Fibroblast of skin of left quadriceps (primary cell): ENCODE results near the gene LRP5.

Experiments
- DNase-seq, 2 experiments: peaks; one replicate each; pipeline ENCODE4 v3.0.0-alpha.2; 2013; ENCODE audit warnings: low read depth in 2 of 2

LRP5 gene

DNA sequence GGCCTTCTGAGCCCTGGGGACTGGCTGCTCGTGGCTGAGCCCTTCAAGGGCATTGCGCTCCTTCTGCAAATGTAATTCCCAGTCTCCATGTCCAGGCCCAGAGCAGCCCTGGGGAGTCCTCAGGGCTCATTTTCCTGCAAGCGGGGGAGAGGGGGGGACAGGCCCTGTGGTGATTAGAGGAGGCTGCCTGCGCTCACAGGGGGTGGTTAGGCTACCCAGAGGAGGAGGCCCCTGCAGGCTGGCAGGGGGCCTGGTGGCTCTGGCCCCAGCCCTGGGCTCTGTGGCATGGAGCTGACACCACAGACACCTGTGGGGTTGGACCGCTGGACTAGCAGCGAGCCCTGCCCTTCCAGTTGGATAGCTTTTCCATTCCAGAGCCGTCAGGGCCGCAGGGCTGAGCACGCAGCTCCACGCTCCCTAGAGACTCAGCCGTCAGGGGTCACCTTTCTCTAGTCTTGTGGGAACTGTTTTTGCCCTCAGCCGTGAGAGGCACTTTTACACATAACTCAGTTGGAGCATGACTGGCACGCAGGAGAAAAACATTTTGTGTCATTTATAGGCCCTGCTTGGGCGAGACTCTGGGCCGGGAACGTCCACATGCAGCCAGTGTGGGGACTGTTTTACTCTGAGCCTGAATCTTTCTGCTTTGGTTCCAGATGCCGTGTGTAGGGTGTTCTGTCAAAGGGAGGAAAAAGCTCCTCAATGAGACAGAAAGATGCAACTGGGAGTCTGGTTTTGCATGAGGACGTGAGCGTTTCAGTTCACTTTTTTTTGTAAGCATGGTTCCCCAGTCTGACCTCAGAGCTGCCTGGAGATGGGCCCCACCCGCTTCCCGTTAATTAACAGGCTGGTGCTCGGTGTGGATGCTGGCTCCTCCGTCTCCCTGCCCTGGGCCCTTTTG, 58.1 kb downstream of the LRP5 start:
- no peak for DNase-seq

DNA sequence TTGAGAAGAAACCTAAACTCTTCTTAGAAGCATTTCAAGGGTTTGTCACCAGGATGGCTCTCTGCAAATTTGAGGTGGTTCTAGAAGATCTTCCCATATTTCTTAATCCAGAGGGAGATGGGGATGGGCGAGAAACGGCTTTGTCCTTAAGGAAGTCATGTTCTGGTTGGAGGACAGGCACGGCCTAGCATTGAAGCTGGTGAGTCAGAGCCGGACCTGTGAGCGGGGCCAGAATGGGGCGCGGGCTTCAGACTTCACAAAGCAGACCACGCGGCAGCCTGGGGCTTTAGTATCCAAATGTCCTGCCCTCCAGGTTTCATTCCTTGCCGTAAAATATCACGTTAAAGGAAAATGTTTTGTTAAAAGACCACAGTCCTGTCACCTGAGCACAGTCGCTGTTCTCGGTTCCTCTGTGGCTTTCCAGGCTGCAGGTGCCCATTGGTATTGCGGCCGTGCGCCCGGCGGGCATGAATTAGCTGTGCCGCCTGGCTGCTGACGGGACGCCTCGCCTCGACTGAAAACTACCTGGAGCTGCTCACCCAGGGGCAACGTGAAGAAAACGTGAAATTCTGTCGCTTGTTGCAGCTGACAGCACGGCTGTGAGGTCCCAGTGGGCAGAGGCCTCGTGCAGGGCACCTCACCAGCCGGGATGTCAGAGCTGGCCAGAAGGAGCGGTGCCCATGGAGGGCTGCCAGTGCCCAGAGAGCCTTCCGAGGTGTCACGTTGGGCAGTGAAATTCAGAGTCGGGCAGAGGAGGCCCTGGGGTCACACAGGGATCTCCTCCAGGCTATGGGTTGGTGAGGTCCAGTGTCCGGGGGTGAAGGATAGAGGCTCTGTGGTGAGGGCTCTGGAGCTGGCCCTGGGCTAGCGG, 59.0 kb downstream of the LRP5 start:
- DNase-seq = no peak

DNA sequence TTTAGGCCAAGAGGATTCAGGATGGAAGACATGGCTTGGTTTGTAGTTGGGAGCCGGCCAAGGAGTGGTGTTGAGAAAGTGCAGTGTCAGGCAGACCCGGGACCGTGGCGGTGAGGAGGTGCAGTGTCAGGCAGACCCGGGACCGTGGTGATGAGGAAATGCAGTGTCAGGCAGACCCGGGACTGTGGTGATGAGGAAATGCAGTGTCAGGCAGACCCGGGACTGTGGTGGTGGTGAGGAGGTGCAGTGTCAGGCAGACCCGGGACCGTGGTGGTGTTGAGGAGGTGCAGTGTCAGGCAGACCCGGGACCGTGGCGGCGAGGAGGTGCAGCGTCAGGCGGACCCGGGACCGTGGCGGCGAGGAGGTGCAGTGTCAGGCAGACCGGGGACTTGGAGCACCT, 59.7 kb downstream of the LRP5 start:
- DNase-seq = no peak

DNA sequence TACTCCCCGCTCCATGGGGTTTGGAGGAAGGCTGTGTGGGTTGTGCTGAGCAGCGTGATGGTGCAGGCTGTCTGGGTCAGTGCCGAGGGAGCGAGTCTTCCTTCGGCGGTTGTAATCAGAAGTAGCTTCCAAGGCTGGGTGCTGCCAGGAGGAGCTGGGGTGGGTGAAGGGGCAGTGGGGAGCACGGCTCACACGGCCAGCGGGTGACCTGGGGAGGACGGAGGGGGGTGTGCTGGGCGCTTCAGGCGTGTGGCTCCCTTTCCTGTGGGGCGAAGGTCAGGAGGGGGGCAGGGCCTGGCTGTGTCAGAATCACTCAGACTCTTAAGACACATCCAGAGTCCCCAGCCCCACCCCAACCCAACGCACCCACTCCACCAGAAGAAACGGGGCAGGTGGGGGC, 60.2 kb downstream of the LRP5 start:
- no peak for DNase-seq

DNA sequence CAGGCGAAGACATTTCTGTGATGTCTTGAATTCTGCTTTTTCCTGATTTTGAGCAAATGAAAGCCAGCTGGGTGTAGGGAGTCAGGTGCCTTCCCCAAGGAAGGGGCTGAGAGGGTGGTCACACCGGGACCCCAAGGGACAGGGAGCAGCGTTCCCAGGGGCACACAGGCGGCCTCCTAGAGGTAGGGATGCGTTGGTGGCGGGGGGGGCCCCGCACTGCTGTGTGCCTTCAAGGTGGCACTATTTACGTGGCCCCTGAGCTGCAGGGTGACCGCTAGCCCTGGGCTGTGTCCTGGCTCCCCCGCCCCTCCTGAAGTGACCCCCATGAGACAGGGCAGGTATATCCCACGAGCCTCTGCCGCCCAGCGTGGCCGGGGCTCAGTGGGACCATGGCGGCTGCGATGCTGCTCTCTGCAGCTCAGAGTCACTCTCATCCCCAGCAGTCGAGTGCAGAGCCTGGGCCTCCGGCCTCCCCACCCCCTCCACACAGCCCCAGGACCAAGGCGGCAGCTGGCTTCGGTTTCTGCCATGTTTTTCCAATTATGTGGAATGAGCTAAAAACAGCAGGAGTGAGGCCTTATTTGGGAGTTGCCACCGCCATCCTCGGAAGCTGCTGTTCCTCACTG, 60.9 kb downstream of the LRP5 start:
- DNase-seq = peak; percentile 85

DNA sequence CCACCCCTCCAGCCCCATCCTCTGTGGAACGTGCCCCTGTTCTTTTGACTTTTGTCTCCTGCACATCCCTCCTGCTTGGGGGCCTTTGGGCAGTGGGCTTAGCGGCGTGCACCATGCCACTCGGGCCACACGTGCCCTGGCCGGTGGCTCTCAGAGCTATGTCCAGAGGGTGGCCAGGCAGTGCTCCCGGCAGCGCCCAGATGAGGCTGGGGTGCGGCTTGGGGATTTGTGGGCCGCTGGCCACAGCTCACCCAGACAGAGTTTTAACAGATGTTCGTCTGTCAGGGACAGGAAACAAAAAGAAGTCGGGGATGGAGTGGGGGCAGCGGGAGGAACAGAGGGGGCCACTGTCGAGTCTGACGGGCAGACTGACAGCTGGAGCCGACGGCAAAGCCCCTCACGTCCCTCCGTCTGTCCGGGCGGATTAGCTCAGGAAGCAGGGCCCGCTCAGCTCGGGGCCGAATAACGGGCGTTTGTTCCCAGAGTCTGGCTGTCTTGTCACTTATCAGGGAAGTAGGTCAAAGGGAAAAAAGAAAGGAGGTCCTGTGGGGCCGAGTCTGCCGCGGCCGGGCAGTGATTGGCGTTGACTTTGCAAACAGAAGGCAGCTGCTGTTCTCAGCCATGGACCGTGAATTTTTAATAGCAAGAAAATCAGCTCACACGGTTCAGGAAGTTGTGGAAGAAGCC, 61.6 kb downstream of the LRP5 start:
- no peak for DNase-seq

DNA sequence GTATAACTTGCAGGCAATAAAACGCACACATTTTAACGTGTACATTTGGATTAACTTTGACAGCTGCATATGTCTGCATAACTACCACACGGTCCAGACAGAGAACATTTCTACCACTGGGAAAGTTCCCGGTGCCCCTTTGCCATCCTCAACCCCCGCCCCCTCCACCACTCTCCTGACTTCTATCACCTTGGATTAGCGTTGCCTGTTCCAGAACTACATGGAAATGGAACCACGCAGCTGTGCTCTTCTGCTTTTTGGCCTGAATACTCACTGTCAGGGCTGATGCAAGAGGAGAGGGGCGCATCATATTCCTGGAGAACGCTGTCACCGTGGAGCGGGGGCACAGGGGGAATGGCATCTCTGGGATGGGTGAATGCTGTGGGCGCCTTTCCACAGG, 62.1 kb downstream of the LRP5 start:
- DNase-seq = no peak

DNA sequence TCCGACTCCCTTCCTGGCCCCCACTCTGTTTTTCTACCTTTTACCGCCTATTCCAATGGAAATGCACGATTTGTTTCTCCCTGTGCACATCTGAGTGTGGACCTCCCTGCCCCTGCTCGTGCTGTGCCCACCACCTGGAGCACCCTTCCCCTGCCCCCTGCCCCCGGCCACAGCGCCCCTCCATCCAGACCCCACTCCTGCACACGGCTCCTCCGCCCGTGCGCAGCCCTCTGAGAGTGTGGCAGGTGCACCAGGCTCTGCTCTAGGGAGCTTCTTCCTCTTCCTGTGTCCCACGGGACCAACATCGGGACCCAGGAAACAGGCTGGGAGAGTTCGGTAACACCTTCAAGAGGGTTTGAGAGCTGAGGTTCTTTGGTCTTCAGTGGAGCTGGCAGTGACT, 62.9 kb downstream of the LRP5 start:
- no peak for DNase-seq

DNA sequence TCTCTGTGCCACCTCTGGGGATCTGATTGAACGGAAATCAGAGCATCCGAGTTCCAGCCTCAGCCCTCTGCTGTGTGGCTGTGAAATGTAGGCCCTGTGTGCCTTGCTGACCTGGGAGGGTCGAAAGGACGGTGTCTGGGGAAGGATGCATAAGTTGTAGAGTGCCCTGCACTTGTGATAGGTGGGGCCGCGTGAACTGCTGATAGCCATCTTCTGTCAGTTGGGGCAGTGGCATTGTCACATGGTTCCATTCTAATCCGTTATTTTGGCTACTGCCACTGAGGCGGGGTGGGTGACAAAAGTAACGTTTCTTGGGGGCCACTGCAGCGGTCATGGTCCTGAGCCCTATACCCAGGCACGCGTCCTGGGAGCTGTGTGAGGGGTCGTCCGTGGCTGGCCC, 63.4 kb downstream of the LRP5 start:
- no peak for DNase-seq

DNA sequence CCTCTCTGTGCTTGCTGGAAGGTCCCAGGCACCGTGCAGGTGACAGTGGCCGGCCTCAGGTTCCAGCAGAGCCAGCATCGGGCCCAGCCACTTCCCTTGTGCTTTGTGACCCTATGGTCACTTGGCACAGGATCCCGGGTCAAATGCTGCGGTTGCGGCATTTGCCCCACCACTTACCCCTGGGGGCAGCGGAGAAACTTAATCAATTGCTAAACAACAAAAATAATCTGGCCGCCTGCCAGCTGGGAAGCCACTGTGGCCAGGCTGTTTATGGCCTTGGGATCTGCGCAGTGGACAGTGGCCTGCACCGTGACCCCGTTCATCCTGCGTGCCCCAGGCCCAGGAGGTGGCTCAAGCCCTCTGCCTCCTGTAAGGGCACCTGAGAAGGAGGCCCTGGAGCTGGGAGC, 65.0 kb downstream of the LRP5 start:
- DNase-seq = no peak

DNA sequence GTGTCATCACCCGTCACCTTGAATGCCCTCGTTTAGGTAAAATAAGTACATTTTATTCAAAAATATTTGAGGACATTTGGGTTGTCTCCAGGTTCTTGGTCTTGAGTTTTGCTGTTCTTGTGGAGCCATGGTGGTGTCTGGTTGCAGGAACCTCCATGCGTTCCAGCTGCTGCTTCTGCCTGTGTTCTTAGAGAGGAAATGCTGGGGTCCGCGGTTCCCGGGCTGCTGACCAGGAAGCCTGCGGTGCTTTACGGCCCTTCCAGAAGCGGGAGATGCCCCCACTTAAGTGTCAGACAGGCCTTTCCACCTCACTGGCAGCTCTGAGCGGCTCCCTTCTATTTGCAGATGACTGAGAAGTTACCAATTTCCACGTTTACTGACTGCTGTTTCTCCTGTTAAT, 66.8 kb downstream of the LRP5 start:
- DNase-seq = no peak

DNA sequence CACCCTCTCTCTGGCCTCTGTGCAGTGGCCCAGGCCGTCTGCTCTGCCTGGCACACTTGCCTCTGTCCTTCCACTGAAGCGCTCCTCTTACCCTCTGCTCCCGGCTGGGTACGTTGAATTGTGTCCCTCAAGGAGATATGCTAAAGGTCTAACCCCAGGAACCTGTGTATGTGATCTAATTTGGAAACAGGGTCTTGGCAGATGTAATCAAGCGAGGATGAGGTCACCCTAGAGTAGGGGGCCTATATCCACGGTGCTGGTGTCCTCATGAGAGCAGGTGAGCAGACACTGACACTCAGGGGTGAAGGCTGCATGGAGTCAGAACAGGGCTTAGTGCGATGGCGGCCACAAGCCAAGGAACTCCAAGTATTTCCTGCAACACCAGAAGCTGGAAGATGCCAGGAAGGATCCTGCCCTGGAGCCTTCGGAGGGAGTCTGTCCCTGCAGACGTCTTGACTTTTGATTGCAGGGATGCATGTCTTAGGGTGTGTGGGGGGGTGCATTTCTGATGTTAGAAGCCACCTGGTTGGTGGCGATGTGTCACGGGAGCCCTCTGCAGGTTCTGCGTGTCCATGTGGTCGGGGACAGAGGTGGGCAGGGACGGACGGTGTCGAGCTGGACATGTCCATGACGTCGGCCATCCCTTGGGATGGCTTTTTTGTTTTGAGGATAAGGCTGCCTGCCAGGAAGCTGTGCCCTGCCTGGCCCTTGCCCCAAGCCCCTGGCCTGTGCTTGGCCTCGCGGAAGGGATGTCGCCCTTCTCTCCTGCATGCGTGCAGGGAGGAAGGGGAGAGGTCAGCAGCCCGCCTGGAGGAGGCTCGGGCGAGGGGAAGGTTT, 68.6 kb downstream of the LRP5 start:
- DNase-seq = no peak

DNA sequence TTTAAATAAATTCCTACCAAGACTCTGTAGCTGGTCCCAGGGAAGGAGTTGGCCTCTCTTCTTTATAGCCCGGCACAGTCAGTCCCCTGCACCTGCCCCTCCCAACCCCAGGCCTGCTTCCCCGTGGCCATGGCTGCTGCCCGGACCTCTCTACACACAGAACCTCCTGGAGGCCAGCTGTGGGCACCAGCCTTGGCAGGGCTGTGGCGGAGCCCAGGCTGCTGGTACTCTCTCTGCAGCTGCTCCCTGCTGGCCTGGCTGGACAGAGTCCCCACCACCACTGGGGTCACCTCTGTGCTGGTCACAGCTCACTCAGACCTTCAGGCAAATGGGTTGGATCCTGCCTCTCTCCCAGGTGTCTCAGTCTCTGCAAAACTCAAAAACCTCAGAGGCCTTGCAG, 69.3 kb downstream of the LRP5 start:
- no peak for DNase-seq

DNA sequence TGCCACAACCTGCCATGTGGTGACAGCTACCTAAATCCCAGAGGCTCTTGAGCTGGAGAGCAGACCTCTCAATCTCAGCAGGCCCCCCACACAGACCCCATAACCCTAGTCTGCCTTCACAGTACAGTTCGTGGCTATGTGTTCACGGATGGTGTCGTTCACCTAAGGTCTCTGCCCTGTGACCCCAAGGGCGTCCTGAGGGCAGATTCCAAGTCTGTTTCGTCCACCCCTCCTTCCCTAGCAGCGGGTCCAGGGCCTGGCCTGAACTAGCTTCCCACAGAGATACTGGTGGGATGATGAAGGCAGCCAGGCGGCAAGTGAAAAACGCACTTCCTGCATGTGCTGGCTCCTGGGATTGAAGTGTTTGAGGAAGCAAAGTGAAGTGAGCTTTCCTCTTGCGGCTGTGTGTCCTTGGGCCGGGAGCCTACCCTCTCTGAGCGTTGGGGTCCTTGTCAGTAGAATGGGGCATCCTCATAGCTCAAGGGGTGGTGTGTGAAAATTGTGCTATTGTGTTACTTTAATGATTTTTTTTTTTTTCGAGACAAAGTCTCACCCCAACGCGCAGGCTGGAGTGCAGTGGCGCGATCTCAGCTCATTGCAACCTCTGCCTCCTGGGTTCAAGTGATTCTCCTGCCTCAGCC, 70.1 kb downstream of the LRP5 start:
- DNase-seq = no peak

DNA sequence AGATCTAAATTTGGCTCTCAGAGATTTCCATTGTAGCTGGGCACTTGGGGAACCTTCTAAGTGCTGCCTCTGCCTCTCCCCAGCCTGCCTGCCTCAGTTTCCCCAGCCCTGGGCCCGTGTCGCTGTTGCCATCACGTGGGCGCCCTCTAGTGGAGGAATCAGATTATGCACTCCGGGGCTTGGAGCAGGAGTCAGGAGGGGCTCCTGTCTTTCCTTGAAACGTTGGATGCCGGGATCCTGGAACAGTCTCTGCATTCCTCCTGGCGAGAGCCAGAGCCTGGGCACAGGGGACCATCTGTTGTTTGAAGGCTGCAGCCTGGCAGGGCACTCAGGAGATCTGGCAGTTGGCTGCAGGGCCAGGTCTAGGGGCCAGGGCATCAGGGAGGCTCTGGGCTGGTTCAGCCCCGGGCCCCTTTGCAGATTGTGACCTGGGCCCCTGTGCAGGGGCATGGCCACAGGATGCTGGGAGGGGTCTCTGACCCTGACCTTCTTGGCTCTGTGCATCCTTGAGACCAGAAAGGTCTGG, 71.6 kb downstream of the LRP5 start:
- DNase-seq = no peak

DNA sequence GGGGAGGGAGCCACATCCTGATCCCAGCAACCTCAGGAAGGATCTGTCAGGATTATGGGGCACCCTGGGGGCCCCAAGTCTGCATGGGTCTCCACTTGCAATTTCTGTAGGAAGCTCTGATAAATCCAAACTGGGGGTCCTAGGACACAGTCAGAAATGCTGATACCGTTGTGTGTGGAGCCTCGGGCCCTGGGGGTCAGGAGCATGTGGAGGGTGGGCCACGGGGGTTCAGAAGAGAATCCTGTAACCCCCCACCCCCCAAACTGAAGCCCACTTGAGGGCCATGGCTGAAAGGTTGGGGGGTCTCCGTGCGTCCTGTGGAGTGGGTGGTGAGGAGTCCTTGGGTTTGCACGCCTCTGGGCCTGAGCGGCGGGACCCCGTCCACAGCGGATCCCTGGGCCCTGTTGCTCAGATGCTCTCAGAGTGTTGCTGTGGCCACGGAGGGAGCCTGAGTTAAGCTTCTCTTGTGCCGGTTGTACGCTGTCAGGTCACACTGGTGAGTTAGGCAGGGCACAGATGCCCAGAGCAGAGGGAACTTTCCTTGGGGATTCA, 72.2 kb downstream of the LRP5 start:
- no peak for DNase-seq

DNA sequence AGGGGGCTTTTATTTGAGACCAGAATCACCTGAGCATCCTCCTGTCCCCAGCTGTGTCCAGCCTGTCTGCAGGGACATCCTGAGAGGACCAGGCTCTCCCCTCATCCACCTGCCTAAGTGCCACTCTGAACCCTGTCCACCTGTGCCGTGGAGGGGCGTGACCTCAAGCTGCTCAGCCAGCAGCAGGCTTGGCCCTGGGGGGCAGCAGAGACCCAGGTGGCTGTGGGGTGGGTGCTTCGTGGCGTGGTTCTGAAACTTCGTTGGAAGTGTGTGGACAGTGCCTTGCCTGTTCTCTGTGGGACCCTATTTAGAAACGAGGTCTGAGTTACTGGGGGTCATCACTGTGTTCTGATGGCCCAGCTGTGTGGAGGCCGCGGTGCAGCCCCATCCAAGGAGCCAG, 72.7 kb downstream of the LRP5 start:
- no peak for DNase-seq

DNA sequence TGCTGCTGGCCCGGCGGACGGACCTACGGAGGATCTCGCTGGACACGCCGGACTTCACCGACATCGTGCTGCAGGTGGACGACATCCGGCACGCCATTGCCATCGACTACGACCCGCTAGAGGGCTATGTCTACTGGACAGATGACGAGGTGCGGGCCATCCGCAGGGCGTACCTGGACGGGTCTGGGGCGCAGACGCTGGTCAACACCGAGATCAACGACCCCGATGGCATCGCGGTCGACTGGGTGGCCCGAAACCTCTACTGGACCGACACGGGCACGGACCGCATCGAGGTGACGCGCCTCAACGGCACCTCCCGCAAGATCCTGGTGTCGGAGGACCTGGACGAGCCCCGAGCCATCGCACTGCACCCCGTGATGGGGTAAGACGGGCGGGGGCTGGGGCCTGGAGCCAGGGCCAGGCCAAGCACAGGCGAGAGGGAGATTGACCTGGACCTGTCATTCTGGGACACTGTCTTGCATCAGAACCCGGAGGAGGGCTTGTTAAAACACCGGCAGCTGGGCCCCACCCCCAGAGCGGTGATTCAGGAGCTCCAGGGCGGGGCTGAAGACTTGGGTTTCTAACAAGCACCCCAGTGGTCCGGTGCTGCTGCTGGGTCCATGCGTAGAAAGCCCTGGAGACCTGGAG, 74.1 kb downstream of the LRP5 start:
- DNase-seq = no peak

DNA sequence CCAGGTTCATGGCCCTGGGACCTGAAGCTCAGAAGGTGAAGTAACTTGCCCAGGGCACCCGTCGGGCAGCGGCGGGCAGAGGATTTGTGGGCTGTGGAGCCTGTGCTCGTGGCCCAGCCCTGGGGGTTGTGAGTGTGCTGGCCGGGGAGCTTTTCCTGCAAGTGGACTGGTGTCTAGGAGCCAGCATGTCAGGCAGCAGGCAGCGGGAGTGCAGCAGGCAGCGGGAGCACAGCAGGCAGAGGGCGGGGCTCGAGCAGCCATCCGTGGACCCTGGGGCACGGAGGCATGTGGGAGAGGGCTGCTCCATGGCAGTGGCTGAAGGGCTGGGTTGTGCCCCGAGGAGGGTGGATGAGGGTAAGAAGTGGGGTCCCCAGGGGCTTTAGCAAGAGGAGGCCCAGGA, 75.4 kb downstream of the LRP5 start:
- no peak for DNase-seq
